Activated B cell treated with CpG ODN at 0.5 μM for 24 hours (primary cell): ENCODE data around the gene RBM6. TPM values are rescaled to one million over a fixed set of nuclear protein-coding genes. Genes with fewer than 3 reads are reported as not detected.
"Not testable (repeated sequence)": the region's sequence is repeated elsewhere in the genome, so short reads cannot be mapped to it uniquely, and the experiment has no call there.

Experiments used
- ATAC-seq: fragments of 200-7000 bp; cut with Tn5 transposase; one replicate; pipeline ENCODE4 v1.10.0; 2021; ENCODE audit warnings: low read depth, mild to moderate bottlenecking, moderate library complexity
- CTCF ChIA-PET: fragments of 350-600 bp; sonication (Branson Sonifier 250); formaldehyde crosslinking; loops from one replicate; lab custom pipeline; 2021; ENCODE audit warnings: antibody characterized with exemption; lab: Charles Lee
- POLR2A ChIA-PET: fragments of 350-600 bp; sonication (Branson Sonifier 250); formaldehyde crosslinking; loops from one replicate; lab custom pipeline; 2021; ENCODE audit warnings: antibody characterized with exemption; lab: Charles Lee
- DNase-seq: peaks from one replicate; pipeline ENCODE4 v3.0.0; 2022
- H3K27ac Mint-ChIP-seq: one replicate; pipeline ENCODE4 v1.8.0; 2020; ENCODE audit warnings: mixed read lengths
- H3K27me3 Mint-ChIP-seq: one replicate; pipeline ENCODE4 v1.8.0; 2021; ENCODE audit warnings: mixed read lengths
- H3K36me3 Mint-ChIP-seq: one replicate; pipeline ENCODE4 v1.8.0; 2021; ENCODE audit warnings: low read depth, mixed read lengths
- H3K4me1 Mint-ChIP-seq: one replicate; pipeline ENCODE4 v1.8.0; 2021; ENCODE audit warnings: mixed read lengths
- H3K4me3 Mint-ChIP-seq: one replicate; pipeline ENCODE4 v1.8.0; 2020; ENCODE audit warnings: mild to moderate bottlenecking, mixed read lengths
- H3K9me3 Mint-ChIP-seq: one replicate; pipeline ENCODE4 v1.8.0; 2020; ENCODE audit warnings: mixed read lengths
- CTCF ChIP-seq: fragments of 200-600 bp; IDR thresholded peaks from one replicate; pipeline ENCODE4 v1.8.0; 2022; ENCODE audit warnings: antibody characterized with exemption, mild to moderate bottlenecking
- intact Hi-C: fragments of 100-400 bp; cut with micrococcal nuclease; formaldehyde crosslinking; loops from one replicate; pipeline ENCODE4 v1.15.1; 2024
- total RNA-seq: library from RNA; stranded (reverse); gene quantifications from 2 replicates; pipeline ENCODE4 v1.2.3, GENCODE V29; 2022

The RBM6 gene
- total RNA-seq, 1 donor from 2014 or later = 172 TPM

GRCh38 chr3:50050361-50050760, 110.4 kb downstream of the RBM6 start:
- POLR2A ChIA-PET = no interaction called here
- Mint-ChIP-seq H3K36me3 (peaks cover 72% of the 10 kb centered on the region), H3K27me3 (no peaks in the 10 kb centered on the region), H3K4me3 (no peak overlapping the region), H3K27ac (peak overlapping the region; percentile 32), H3K4me1 (peaks cover 1% of the 10 kb centered on the region), H3K9me3 (no peaks in the 10 kb centered on the region)
- DNase-seq (no peak), ATAC-seq (no peak)
- no peak for TF ChIP-seq CTCF
- intact Hi-C loops = no loop called here
- CTCF ChIA-PET = no interaction called here

- ATAC-seq (no peak), DNase-seq (no peak)
- no peak for TF ChIP-seq CTCF
- H3K9me3 Mint-ChIP-seq = no peaks in the 10 kb centered on the region
- H3K4me1 Mint-ChIP-seq = no peaks in the 10 kb centered on the region
- POLR2A ChIA-PET = no interaction called here
- no peaks in the 10 kb centered on the region for H3K27me3 Mint-ChIP-seq
- H3K4me3 Mint-ChIP-seq = no peak overlapping the region
- intact Hi-C loops = no loop called here
- H3K36me3 Mint-ChIP-seq = peaks cover 79% of the 10 kb centered on the region
- CTCF ChIA-PET = no interaction called here
- H3K27ac Mint-ChIP-seq = no peak overlapping the region
Observed at GRCh38 chr3:50057756-50058155, 117.8 kb downstream of the RBM6 start.

- POLR2A ChIA-PET = no interaction called here
- Mint-ChIP-seq H3K27ac (no peak overlapping the region), H3K36me3 (peaks cover 87% of the 10 kb centered on the region), H3K4me3 (no peak overlapping the region), H3K4me1 (no peaks in the 10 kb centered on the region), H3K9me3 (no peaks in the 10 kb centered on the region), H3K27me3 (no peaks in the 10 kb centered on the region)
- intact Hi-C loops = no loop called here
- no peak for DNase-seq
- no peak for ATAC-seq
- CTCF ChIA-PET = no interaction called here
- TF ChIP-seq CTCF = no peak
Observed at GRCh38 chr3:50068134-50068533, 128.2 kb downstream of the RBM6 start.

- ATAC-seq (no peak), DNase-seq (no peak)
- CTCF ChIA-PET = no interaction called here
- H3K4me1 Mint-ChIP-seq = peaks cover 36% of the 10 kb centered on the region
- POLR2A ChIA-PET = no interaction called here
- no peaks in the 10 kb centered on the region for H3K9me3 Mint-ChIP-seq
- intact Hi-C loops = no loop called here
- H3K4me3 Mint-ChIP-seq = no peak overlapping the region
- TF ChIP-seq CTCF = no peak
- H3K27ac Mint-ChIP-seq = peak overlapping the region; percentile 64
- H3K36me3 Mint-ChIP-seq = peaks cover 42% of the 10 kb centered on the region
- H3K27me3 Mint-ChIP-seq = no peaks in the 10 kb centered on the region
Observed at GRCh38 chr3:50078091-50078490, 138.1 kb downstream of the RBM6 start.

- Mint-ChIP-seq H3K27me3 (no peaks in the 10 kb centered on the region), H3K27ac (peak overlapping the region; percentile 64), H3K36me3 (peaks cover 36% of the 10 kb centered on the region), H3K9me3 (no peaks in the 10 kb centered on the region), H3K4me3 (no peak overlapping the region), H3K4me1 (peaks cover 40% of the 10 kb centered on the region)
- intact Hi-C loops = no loop called here
- DNase-seq (no peak), ATAC-seq (no peak)
- TF ChIP-seq CTCF = no peak
- ChIA-PET POLR2A (interaction anchor here (1.0 kb wide), 1 partner anchor 354 kb away, joined by 3 read pairs; no protein-coding TSS in a partner anchor), CTCF (no interaction called here)
Observed at GRCh38 chr3:50078622-50079021, 138.7 kb downstream of the RBM6 start.

GRCh38 chr3:50084951-50085350, 145.0 kb downstream of the RBM6 start:
- peaks cover 11% of the 10 kb centered on the region for H3K36me3 Mint-ChIP-seq
- peaks cover 32% of the 10 kb centered on the region for H3K4me1 Mint-ChIP-seq
- H3K27me3 Mint-ChIP-seq, DNase-seq, H3K27ac Mint-ChIP-seq, POLR2A ChIA-PET, ATAC-seq, H3K9me3 Mint-ChIP-seq, CTCF ChIA-PET, H3K4me3 Mint-ChIP-seq: not testable (repeated sequence)
- intact Hi-C loops = loop anchor here (5.0 kb wide), 1 partner anchor 143 kb away; the partner anchor contains the start of gene RBM6
